K562 (cell line): ENCODE measurements around the gene LRRTM4. TPM values are rescaled to one million over a fixed set of nuclear protein-coding genes. Genes with fewer than 3 reads are reported as not detected.

Experiments
- ATAC-seq: fragments of 200-7000 bp; cut with Tn5 transposase; 3 replicates; pipeline ENCODE4 v1.9.1; 2020; ENCODE audit warnings: moderate library complexity
- BruUV-seq: library from RNA; stranded (reverse); fragments of 400-500 nt; replicated peaks from 2 replicates; lab custom pipeline; 2021; lab: Mats Ljungman, UMichigan
- CTCF ChIA-PET: fragments of 300-600 bp; formaldehyde crosslinking; extraction: SDS; loops from one replicate; lab custom pipeline; 2021; ENCODE audit warnings: low intra/inter-chr PET ratio; lab: Yijun Ruan, JAX
- POLR2A ChIA-PET: fragments of 300-600, 350-650 bp; sonication (Branson Sonifier 250); formaldehyde crosslinking; extraction: SDS; loops from one replicate; lab custom pipeline; 2021; ENCODE audit warnings: antibody characterized with exemption, inconsistent platforms; lab: Yijun Ruan, JAX
- DNase-seq, 4 experiments: peaks; one replicate each; pipeline versions ENCODE4 v3.0.0 to v3.0.0-alpha.2; 2011 to 2018; ENCODE audit warnings: low spot score in 3 of 4, mixed read lengths in 3 of 4; ENCODE audit errors: extremely low read depth in 1 of 4
- FAIRE-seq: peaks from 2 replicates; lab custom pipeline; 2011; peaks lifted over from hg19 to GRCh38; lab: Jason Lieb, UNC
- H2AFZ ChIP-seq: 2 replicates; pipeline ENCODE4 v1.6.0; 2011; ENCODE audit warnings: low read depth, low read length, control low read depth, inconsistent platforms
- H3K27ac ChIP-seq: fragments of 200-600 bp; 3 replicates; pipeline ENCODE4 v1.8.0; 2011; ENCODE audit warnings: low read depth, mild to moderate bottlenecking, control low read depth, inconsistent platforms, low read length, moderate library complexity, mixed read lengths; ENCODE audit errors: extremely low read depth
- H3K27me3 ChIP-seq, 2 experiments: fragments of 300-600 bp in 1 of 2; 2 replicates in 1 of 2; 3 replicates in 1 of 2; pipeline versions ENCODE4 v1.6.0 to v1.8.0; 2011; ENCODE audit warnings: inconsistent platforms in 2 of 2, low read length in 2 of 2, mild to moderate bottlenecking in 1 of 2, mixed read lengths in 1 of 2, moderate library complexity in 1 of 2; ENCODE audit not compliant: control insufficient read depth in 2 of 2, insufficient read depth in 2 of 2
- H3K36me3 ChIP-seq: fragments of 300-600 bp; 3 replicates; pipeline ENCODE4 v1.8.0; 2011; ENCODE audit warnings: mild to moderate bottlenecking, low read length, inconsistent platforms; ENCODE audit not compliant: control insufficient read depth, insufficient read depth
- H3K4me1 ChIP-seq, 2 experiments: fragments of 200-600 bp in 1 of 2; replicated peaks in 1 of 2; 2 replicates in 1 of 2; 3 replicates in 1 of 2; pipeline versions ENCODE4 v1.5.1 to v1.8.0; 2011; ENCODE audit warnings: inconsistent platforms in 2 of 2, low read length in 2 of 2, mild to moderate bottlenecking in 1 of 2, mixed read lengths in 1 of 2, moderate library complexity in 1 of 2; ENCODE audit not compliant: control insufficient read depth in 2 of 2, insufficient read depth in 2 of 2
- H3K4me2 ChIP-seq: 2 replicates; pipeline ENCODE4 v1.6.1; 2011; ENCODE audit warnings: low read length, control low read depth, inconsistent platforms, mixed read lengths; ENCODE audit not compliant: insufficient read depth
- H3K4me3 ChIP-seq: fragments of 200-600 bp; sonication (generic), shearing (Covaris generic); 2 replicates; pipeline ENCODE4 v1.5.1; 2016; ENCODE audit warnings: control low read depth, inconsistent platforms
- H3K79me2 ChIP-seq: fragments of 200-600 bp; 3 replicates; pipeline ENCODE4 v1.8.0; 2011; ENCODE audit warnings: low read length, inconsistent platforms; ENCODE audit not compliant: control insufficient read depth, insufficient read depth
- H3K9ac ChIP-seq, 2 experiments: 2 replicates each; pipeline versions ENCODE4 v1.6.0 to v1.6.1; 2011; ENCODE audit warnings: low read depth in 2 of 2, low read length in 2 of 2, control low read depth in 1 of 2, inconsistent platforms in 1 of 2, mild to moderate bottlenecking in 1 of 2, mixed read lengths in 1 of 2; ENCODE audit not compliant: insufficient read depth in 1 of 2
- H3K9me1 ChIP-seq: one replicate; pipeline ENCODE4 v1.6.0; 2011; ENCODE audit warnings: inconsistent platforms, mild to moderate bottlenecking, low read length, moderate library complexity; ENCODE audit not compliant: control insufficient read depth, insufficient read depth
- H3K9me3 ChIP-seq: replicated peaks from 2 replicates; pipeline ENCODE4 v1.5.1; 2011; ENCODE audit warnings: low read depth, low read length, inconsistent platforms; ENCODE audit not compliant: control insufficient read depth, insufficient read depth
- H4K20me1 ChIP-seq: replicated peaks from 2 replicates; pipeline ENCODE4 v1.6.1; 2011; ENCODE audit warnings: low read length, inconsistent platforms, mixed read lengths; ENCODE audit not compliant: control insufficient read depth, insufficient read depth
- BCL6 ChIP-seq: fragments of 250-450 bp; sonication (Bioruptor Pico); IDR thresholded peaks from 2 replicates; pipeline ENCODE4 v1.4.0; 2020
- CEBPB ChIP-seq: fragments of 450-650 bp; IDR thresholded peaks from 2 replicates; pipeline ENCODE4 v1.6.1; 2016; ENCODE audit warnings: missing genetic modification characterization, missing compliant biosample characterization
- CHD2 ChIP-seq: IDR thresholded peaks from 2 replicates; pipeline ENCODE4 v1.6.1; 2011; ENCODE audit warnings: low read depth, low read length
- MTF1 ChIP-seq: fragments of 250-450 bp; sonication (Bioruptor Pico); IDR thresholded peaks from 2 replicates; pipeline ENCODE4 v1.9.0; 2021; ENCODE audit warnings: moderate library complexity, mild to moderate bottlenecking, inconsistent platforms, borderline replicate concordance
- NR0B1 ChIP-seq: fragments of 450-650 bp; IDR thresholded peaks from one replicate; pipeline ENCODE4 v1.6.1; 2018; ENCODE audit warnings: mild to moderate bottlenecking, moderate library complexity; ENCODE audit not compliant: partially characterized antibody
- PCBP1 ChIP-seq: fragments of 200-400 bp; formaldehyde crosslinking; IDR thresholded peaks from 2 replicates; pipeline ENCODE4 v1.6.1; 2018; ENCODE audit warnings: mild to moderate bottlenecking, low read depth, low read length; ENCODE audit not compliant: poor library complexity, severe bottlenecking
- RAD51 ChIP-seq: fragments of 450-650 bp; IDR thresholded peaks from 2 replicates; pipeline ENCODE4 v1.7.1; 2016; ENCODE audit warnings: low read depth, mild to moderate bottlenecking, borderline replicate concordance
- SIN3B ChIP-seq: fragments of 450-650 bp; IDR thresholded peaks from 2 replicates; pipeline ENCODE4 v1.6.1; 2017; ENCODE audit warnings: low read depth, mild to moderate bottlenecking, moderate library complexity
- SMARCA5 ChIP-seq: fragments of 450-650 bp; IDR thresholded peaks from 2 replicates; pipeline ENCODE4 v1.6.1; 2016
- TARDBP ChIP-seq: fragments of 450-650 bp; IDR thresholded peaks from 2 replicates; pipeline ENCODE4 v1.6.1; 2016
- TOE1 ChIP-seq, 2 experiments: fragments of 450-650 bp in 1 of 2; sonication (generic) in 1 of 2; formaldehyde crosslinking in 1 of 2; IDR thresholded peaks; 2 replicates each; pipeline versions ENCODE4 v1.7.1 to v1.8.0; 2016 to 2022; ENCODE audit warnings: borderline replicate concordance in 2 of 2, mild to moderate bottlenecking in 2 of 2, antibody characterized with exemption in 1 of 2, inconsistent platforms in 1 of 2, low read depth in 1 of 2, missing genetic modification reagents in 1 of 2, moderate library complexity in 1 of 2
- ZBTB7A ChIP-seq: IDR thresholded peaks from 2 replicates; pipeline ENCODE4 v1.6.1; 2011; ENCODE audit warnings: low read depth, mild to moderate bottlenecking, low read length, moderate library complexity, borderline replicate concordance; ENCODE audit not compliant: control insufficient read depth
- ZNF436 ChIP-seq: fragments of 250-450, 450-650 bp; sonication (Bioruptor Pico); formaldehyde crosslinking; IDR thresholded peaks from 2 replicates; pipeline ENCODE4 v1.7.0; 2020; ENCODE audit warnings: mild to moderate bottlenecking
- ZNF764 ChIP-seq: fragments of 250-450 bp; sonication (Bioruptor Pico); IDR thresholded peaks from 2 replicates; pipeline ENCODE4 v1.4.0; 2020; ENCODE audit warnings: low read depth, mild to moderate bottlenecking, moderate library complexity
- WGBS: fragments of 100-300 bp; shearing (Covaris generic); methylation state at CpG from one replicate; pipeline ENCODE4 v1.1.6; 2016; ENCODE audit warnings: low coverage, mixed read lengths; ENCODE audit not compliant: insufficient coverage; ENCODE audit errors: missing lambda C conversion rate; 5-methylcytosine and 5-hydroxymethylcytosine counted together
- in situ Hi-C: fragments of 300-500 bp; cut with MboI; formaldehyde crosslinking; loops from 4 replicates; pipeline ENCODE4 v1.15.0; 2018; ENCODE audit warnings: inconsistent platforms, mixed read lengths
- intact Hi-C: fragments of 100-400 bp; cut with micrococcal nuclease; formaldehyde crosslinking; loops from 2 replicates; pipeline ENCODE4 v1.14.2; 2022
- polyA plus RNA-seq, 8 experiments: library from polyadenylated mRNA; depleted of rRNA in 4 of 8; stranded (reverse) in 5 of 8; unstranded in 3 of 8; fragments of >200 nt; fragmentation: Nextera tagmentation in 2 of 8; fragmentation: Illumina TruSeq in 1 of 8; extraction: Ambion mirVana in 2 of 8; extraction: Trizol in 1 of 8; gene quantifications; 2 replicates each; pipeline versions ENCODE4 v1.2.1 to v1.2.3, GENCODE V29; 2011 to 2014; ENCODE audit warnings: inconsistent platforms in 1 of 8, missing spikeins in 1 of 8
- total RNA-seq, 7 experiments: library from RNA; depleted of rRNA in 6 of 7; stranded (reverse); fragments of >200 nt in 6 of 7; fragmentation: Illumina TruSeq in 2 of 7; extraction: Trizol in 2 of 7; gene quantifications; 2 replicates each; pipeline versions ENCODE4 v1.2.1 to v1.2.3, GENCODE V29; 2011 to 2021; ENCODE audit warnings: low replicate concordance in 1 of 7
- TF ChIP-seq, protein P1 (sequence below): fragments of 250-450 bp; sonication (Bioruptor Pico); IDR thresholded peaks from 2 replicates; pipeline ENCODE4 v1.5.0; 2020; ENCODE audit warnings: mild to moderate bottlenecking
- TF ChIP-seq, protein P2 (sequence below), 2 experiments: fragments of 450-650 bp in 1 of 2; sonication (generic) in 1 of 2; formaldehyde crosslinking in 1 of 2; IDR thresholded peaks in 1 of 2; conservative IDR thresholded peaks in 1 of 2; 2 replicates each; pipeline versions ENCODE4 v1.6.1 to v1.8.1; 2016 to 2023; ENCODE audit warnings: mild to moderate bottlenecking in 2 of 2, moderate library complexity in 2 of 2, inconsistent platforms in 1 of 2, missing genetic modification reagents in 1 of 2

LRRTM4 gene
- total and polyA plus RNA-seq, 9 of the 15 experiments (the other 6 are each of a cell fraction or from before 2014, with no cell fraction given): 0.04 TPM; not detected in 6

DNA sequence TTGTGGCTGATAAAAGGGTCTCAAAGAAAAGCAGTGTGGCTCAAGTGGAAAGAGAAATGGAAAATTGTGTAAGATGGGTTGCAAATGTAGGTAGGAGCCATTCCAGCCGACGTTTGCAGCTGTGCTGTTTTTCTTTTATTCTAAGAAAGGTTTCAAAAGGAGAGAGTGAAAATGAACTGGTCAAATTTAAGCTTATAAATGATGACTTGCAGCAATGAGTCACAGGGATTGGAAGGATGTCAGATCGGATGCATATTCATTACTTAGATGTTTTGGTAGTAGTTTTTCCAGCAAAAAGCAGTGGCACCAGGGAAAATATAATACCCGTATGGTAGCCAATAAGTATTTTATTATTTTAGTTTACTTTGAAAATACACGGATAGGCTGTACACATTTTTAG is 79.1 kb downstream of the LRRTM4 start:
- H3K9me3 ChIP-seq: no peaks in the 10 kb centered on the region
- ATAC-seq: no peak
- DNase-seq: no peak
- TF ChIP-seq, protein P1, sequence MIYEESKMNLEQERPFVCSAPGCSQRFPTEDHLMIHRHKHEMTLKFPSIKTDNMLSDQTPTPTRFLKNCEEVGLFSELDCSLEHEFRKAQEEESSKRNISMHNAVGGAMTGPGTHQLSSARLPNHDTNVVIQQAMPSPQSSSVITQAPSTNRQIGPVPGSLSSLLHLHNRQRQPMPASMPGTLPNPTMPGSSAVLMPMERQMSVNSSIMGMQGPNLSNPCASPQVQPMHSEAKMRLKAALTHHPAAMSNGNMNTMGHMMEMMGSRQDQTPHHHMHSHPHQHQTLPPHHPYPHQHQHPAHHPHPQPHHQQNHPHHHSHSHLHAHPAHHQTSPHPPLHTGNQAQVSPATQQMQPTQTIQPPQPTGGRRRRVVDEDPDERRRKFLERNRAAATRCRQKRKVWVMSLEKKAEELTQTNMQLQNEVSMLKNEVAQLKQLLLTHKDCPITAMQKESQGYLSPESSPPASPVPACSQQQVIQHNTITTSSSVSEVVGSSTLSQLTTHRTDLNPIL: no peak
- no peak for TF ChIP-seq RAD51
- TF ChIP-seq SMARCA5: no peak
- no peak for TF ChIP-seq ZNF764 (CRISPR knock-in tag)
- TF ChIP-seq TOE1 (IDR thresholded peaks at IDR 0.05; ENCODE audit: borderline replicate concordance): no peak
- no peak for TF ChIP-seq TOE1 (CRISPR knock-in tag; IDR thresholded peaks at IDR 0.05; ENCODE audit: borderline replicate concordance, low read depth)
- no peak for TF ChIP-seq ZNF436 (CRISPR knock-in tag)
- TF ChIP-seq CEBPB: no peak
- no peak for TF ChIP-seq MTF1 (CRISPR knock-in tag)
- no peak for TF ChIP-seq BCL6 (CRISPR knock-in tag)
- TF ChIP-seq CHD2: no peak
- TF ChIP-seq TARDBP: no peak
- TF ChIP-seq SIN3B: no peak
- no peak for TF ChIP-seq PCBP1
- no peak for TF ChIP-seq NR0B1
- TF ChIP-seq, protein P2, sequence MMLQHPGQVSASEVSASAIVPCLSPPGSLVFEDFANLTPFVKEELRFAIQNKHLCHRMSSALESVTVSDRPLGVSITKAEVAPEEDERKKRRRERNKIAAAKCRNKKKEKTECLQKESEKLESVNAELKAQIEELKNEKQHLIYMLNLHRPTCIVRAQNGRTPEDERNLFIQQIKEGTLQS (IDR thresholded peaks at IDR 0.05): no peak
- TF ChIP-seq, protein P2 (CRISPR knock-in tag; conservative IDR thresholded peaks at IDR 0.05): no peak
- TF ChIP-seq ZBTB7A: no peak
- no peak overlapping the region for H3K9ac ChIP-seq
- no peaks in the 10 kb centered on the region for H3K27me3 ChIP-seq
- no TSS peak for BruUV-seq
- ChIA-PET POLR2A (no interaction called here), CTCF (no interaction called here)
- H3K4me1 ChIP-seq: no peaks in the 10 kb centered on the region
- H3K79me2 ChIP-seq: no peaks in the 10 kb centered on the region
- in situ Hi-C loops (no loop called here), intact Hi-C loops (no loop called here)
- no peaks in the 10 kb centered on the region for H3K9me1 ChIP-seq
- H3K36me3 ChIP-seq: no peaks in the 10 kb centered on the region
- WGBS: 0% methylated on average over 5 of the region's 5 CpGs
- no peak overlapping the region for H3K4me2 ChIP-seq
- no peak overlapping the region for H3K4me3 ChIP-seq
- no peaks in the 10 kb centered on the region for H4K20me1 ChIP-seq
- no peak overlapping the region for H3K27ac ChIP-seq
- no peak for FAIRE-seq
- no peak overlapping the region for H2AFZ ChIP-seq
